Measurements from ENCODE around the gene NDUFA6. TPM values are rescaled to one million over a fixed set of nuclear protein-coding genes. Genes with fewer than 3 reads are reported as not detected.
A peak's percentile ranks its signal among the peaks of the same experiment; 100 is the strongest.

Gene NDUFA6
- total and polyA plus RNA-seq, 2 of the 13 experiments (the other 11 are each of a cell fraction or from before 2014, with no cell fraction given), result 68.5 to 87.8 TPM

GRCh38 chr22:42090596-42091454, at the start of gene NDUFA6 (continued):
- TF ChIP-seq PREB (CRISPR knock-in tag; IDR thresholded peaks at IDR 0.05) (no peak), ZNF431 (CRISPR knock-in tag; IDR thresholded peaks at IDR 0.05; ENCODE audit: borderline replicate concordance, low read depth) (peak; percentile 58; the same call in 1 of the 2 replicates), EEA1 (CRISPR knock-in tag; IDR thresholded peaks at IDR 0.05; ENCODE audit: borderline replicate concordance) (no peak), IKZF5 (CRISPR knock-in tag; IDR thresholded peaks at IDR 0.05) (0 out of 2 replicates have a peak, but pooled peaks have one; percentile 69), BRF2 (CRISPR knock-in tag; IDR thresholded peaks at IDR 0.05) (no peak), ZNF501 (CRISPR knock-in tag; IDR thresholded peaks at IDR 0.05) (peak; percentile 80), ZNF367 (CRISPR knock-in tag; IDR thresholded peaks at IDR 0.05; ENCODE audit: borderline replicate concordance) (no peak), PAWR (CRISPR knock-in tag; IDR thresholded peaks at IDR 0.05; ENCODE audit: borderline replicate concordance) (no peak; the same call in 1 of the 2 replicates), ZBTB3 (CRISPR knock-in tag; IDR thresholded peaks at IDR 0.05; ENCODE audit: borderline replicate concordance, low read depth) (no peak; the same call in 1 of the 2 replicates), CBX2 (IDR thresholded peaks at IDR 0.05; ENCODE audit: low read depth, low read length) (no peak), CBX2 (CRISPR knock-in tag; IDR thresholded peaks at IDR 0.05; ENCODE audit: low read depth) (no peak), GLMP (CRISPR knock-in tag; IDR thresholded peaks at IDR 0.05; ENCODE audit: borderline replicate concordance) (no peak), ZNF841 (CRISPR knock-in tag; IDR thresholded peaks at IDR 0.05; ENCODE audit: borderline replicate concordance) (no peak), ZNF276 (CRISPR knock-in tag; IDR thresholded peaks at IDR 0.05; ENCODE audit: low read depth) (no peak), THAP9 (CRISPR knock-in tag; IDR thresholded peaks at IDR 0.05; ENCODE audit: borderline replicate concordance) (peak; percentile 91), ZC3H13 (CRISPR knock-in tag; IDR thresholded peaks at IDR 0.05) (peak; percentile 72), SALL2 (CRISPR knock-in tag; IDR thresholded peaks at IDR 0.05) (peak; percentile 92)

All from HepG2 (cell line).